Gastrocnemius medialis (tissue), 4 donors: ENCODE measurements around the gene MSANTD1. TPM values are rescaled to one million over a fixed set of nuclear protein-coding genes. Genes with fewer than 3 reads are reported as not detected.

Experiments used
- ATAC-seq, 2 donors: fragments of 150-250 bp; one replicate each; pipeline ENCODE4 v1.9.1; 2016
- DNase-seq, 2 donors: peaks; one replicate each; pipeline ENCODE4 v3.0.0-alpha.2; 2019
- H3K27ac ChIP-seq, 4 donors: fragments of 200-600 bp; sonication (generic); 1 replicate in 1 of 4; 2 replicates in 3 of 4; pipeline ENCODE4 v1.5.1; 2016 to 2018; ENCODE audit warnings: mild to moderate bottlenecking in 2 of 4, moderate library complexity in 1 of 4
- H3K27me3 ChIP-seq, 3 donors: fragments of 200-600 bp; sonication (generic) in 2 of 3; 1 replicate in 1 of 3; 2 replicates in 2 of 3; pipeline versions ENCODE4 v1.5.1 to v1.6.0; 2016 to 2019; ENCODE audit warnings: mild to moderate bottlenecking in 1 of 3, moderate library complexity in 1 of 3
- H3K36me3 ChIP-seq, 2 donors: fragments of 200-600 bp; sonication (generic) in 1 of 2; one replicate each; pipeline ENCODE4 v1.5.1; 2017 to 2018
- H3K4me1 ChIP-seq, 2 donors: fragments of 200-600 bp; sonication (generic) in 1 of 2; one replicate each; pipeline ENCODE4 v1.5.1; 2016 to 2017; ENCODE audit warnings: mild to moderate bottlenecking in 2 of 2
- H3K4me3 ChIP-seq, 4 donors: fragments of 200-600 bp; sonication (generic) in 3 of 4; 1 replicate in 1 of 4; 2 replicates in 3 of 4; pipeline ENCODE4 v1.5.1; 2016 to 2019; ENCODE audit warnings: mild to moderate bottlenecking in 2 of 4
- H3K9me3 ChIP-seq, 3 donors: fragments of 200-600 bp; sonication (generic) in 2 of 3; 1 replicate in 1 of 3; 2 replicates in 2 of 3; pipeline ENCODE4 v1.5.1; 2016 to 2019
- CTCF ChIP-seq, 5 experiments: fragments of 450-650 bp in 3 of 5; fragments of 200-600 bp in 2 of 5; sonication (generic) in 2 of 5; IDR thresholded peaks in 4 of 5; conservative IDR thresholded peaks in 1 of 5; 1 replicate in 4 of 5; 2 replicates in 1 of 5; pipeline ENCODE4 v1.5.1; 2016 to 2019; ENCODE audit warnings: antibody characterized with exemption in 5 of 5, mild to moderate bottlenecking in 3 of 5, moderate library complexity in 3 of 5
- POLR2A ChIP-seq, 2 donors: fragments of 450-650 bp; IDR thresholded peaks; one replicate each; pipeline ENCODE4 v1.6.1; 2017; ENCODE audit warnings: antibody characterized with exemption in 2 of 2, mild to moderate bottlenecking in 2 of 2, moderate library complexity in 2 of 2
- in situ Hi-C, 4 donors: fragments of 200-750 bp; cut with MboI; loops; one replicate each; pipeline versions ENCODE4 v1.15.0 to v1.8.0; 2017; ENCODE audit warnings: low sequenced_read_pairs in 4 of 4
- intact Hi-C: fragments of 100-400 bp; cut with DNase I; formaldehyde crosslinking; loops from one replicate; pipeline ENCODE4 v1.15.1; 2023; ENCODE audit warnings: low total_unique reads
- total RNA-seq, 4 donors: library from RNA; depleted of rRNA; stranded (reverse); fragments of >200 nt; gene quantifications; one replicate each; pipeline versions ENCODE4 v1.1.0 to v1.2.3, GENCODE V29; 2016

The MSANTD1 gene
- total RNA-seq, 4 donors from 2014 or later, result 0.36 to 1.5 (median 0.48) TPM

- no peaks in the 10 kb centered on the region for H3K4me1 ChIP-seq
- TF ChIP-seq CTCF (IDR thresholded peaks at IDR 0.05 in 4 of 5, conservative IDR thresholded peaks at IDR 0.05 in 1 of 5), result no peak
- TF ChIP-seq POLR2A (IDR thresholded peaks at IDR 0.05), result no peak
- in situ Hi-C loops (no loop called here), intact Hi-C loops (no loop called here)
- ATAC-seq (no peak), DNase-seq (peak in 1 of 2 donors; percentile 11)
- H3K27me3 ChIP-seq, result no peaks in the 10 kb centered on the region
- H3K4me3 ChIP-seq, result no peak overlapping the region
- peaks cover 0 to 7% of the 10 kb centered on the region in 2 donors for H3K36me3 ChIP-seq
- H3K27ac ChIP-seq, result no peak overlapping the region
- H3K9me3 ChIP-seq, result no peaks in the 10 kb centered on the region
Observed at GRCh38 chr4:3251691-3252479, 2.9 kb downstream of the MSANTD1 start.

GRCh38 chr4:3252480-3252828, 3.5 kb downstream of the MSANTD1 start:
- H3K36me3 ChIP-seq, result peaks cover 0 to 7% of the 10 kb centered on the region in 2 donors
- DNase-seq (peak in 1 of 2 donors; percentile 5), ATAC-seq (no peak)
- in situ Hi-C loops, result no loop called here
- no peaks in the 10 kb centered on the region for H3K27me3 ChIP-seq
- H3K27ac ChIP-seq, result no peak overlapping the region
- no peak overlapping the region for H3K4me3 ChIP-seq
- no peaks in the 10 kb centered on the region for H3K9me3 ChIP-seq
- H3K4me1 ChIP-seq, result no peaks in the 10 kb centered on the region
- intact Hi-C loops, result no loop called here
- TF ChIP-seq CTCF (IDR thresholded peaks at IDR 0.05 in 4 of 5, conservative IDR thresholded peaks at IDR 0.05 in 1 of 5) (no peak), POLR2A (IDR thresholded peaks at IDR 0.05) (no peak)

- intact Hi-C loops, result no loop called here
- no peak for ATAC-seq
- no peaks in the 10 kb centered on the region for H3K27me3 ChIP-seq
- in situ Hi-C loops, result no loop called here
- DNase-seq, result no peak
- no peaks in the 10 kb centered on the region for H3K9me3 ChIP-seq
- TF ChIP-seq CTCF (IDR thresholded peaks at IDR 0.05 in 4 of 5, conservative IDR thresholded peaks at IDR 0.05 in 1 of 5) (no peak), POLR2A (IDR thresholded peaks at IDR 0.05) (no peak)
- no peak overlapping the region for H3K27ac ChIP-seq
- H3K4me3 ChIP-seq, result no peak overlapping the region
- no peaks in the 10 kb centered on the region for H3K4me1 ChIP-seq
- peaks cover 0 to 7% of the 10 kb centered on the region in 2 donors for H3K36me3 ChIP-seq
Observed at GRCh38 chr4:3252831-3253641, 4.1 kb downstream of the MSANTD1 start.

GRCh38 chr4:3253808-3254207, 4.8 kb downstream of the MSANTD1 start:
- in situ Hi-C loops, result no loop called here
- H3K27ac ChIP-seq, result no peak overlapping the region
- no peak for DNase-seq
- peaks cover 0 to 7% of the 10 kb centered on the region in 2 donors for H3K36me3 ChIP-seq
- no peak overlapping the region for H3K4me3 ChIP-seq
- H3K27me3 ChIP-seq, result no peaks in the 10 kb centered on the region
- intact Hi-C loops, result no loop called here
- no peaks in the 10 kb centered on the region for H3K4me1 ChIP-seq
- H3K9me3 ChIP-seq, result no peaks in the 10 kb centered on the region
- no peak for ATAC-seq
- TF ChIP-seq POLR2A (IDR thresholded peaks at IDR 0.05), result no peak
- TF ChIP-seq CTCF (IDR thresholded peaks at IDR 0.05 in 4 of 5, conservative IDR thresholded peaks at IDR 0.05 in 1 of 5), result no peak
